ENCODE results near the gene HOXA4.

The HOXA4 gene

GRCh38 chr7:27137640-27138315 is 7.2 kb upstream of the HOXA4 start:
- H3K79me2 ChIP-seq (ENCODE audit: insufficient read depth, low read length), result no peaks in the 10 kb centered on the region
- no peaks in the 10 kb centered on the region for H3K36me3 ChIP-seq (ENCODE audit: low read length)
- no peaks in the 10 kb centered on the region for H4K20me1 ChIP-seq (ENCODE audit: low read depth, low read length)
- no peak overlapping the region for H2AFZ ChIP-seq (ENCODE audit: low read depth, low read length, severe bottlenecking)
- no peak overlapping the region for H3K4me3 ChIP-seq (ENCODE audit: insufficient read depth, low read length, poor library complexity, severe bottlenecking)
- H3K27me3 ChIP-seq (ENCODE audit: low read length), result no peaks in the 10 kb centered on the region
- TF ChIP-seq EZH2phosphoT487 (conservative IDR thresholded peaks at IDR 0.05; ENCODE audit: low read length) (no peak), CTCF (IDR thresholded peaks at IDR 0.05; ENCODE audit: insufficient read depth, low read length, poor library complexity, severe bottlenecking) (no peak)
- no peak overlapping the region for H3K9ac ChIP-seq (ENCODE audit: low read length)
- H3F3A ChIP-seq (ENCODE audit: insufficient read depth), result no peaks in the 10 kb centered on the region; the same call in 1 of the 2 replicates
- no peak overlapping the region for H3K4me2 ChIP-seq (ENCODE audit: low read depth, low read length, poor library complexity, severe bottlenecking)
- H3K27ac ChIP-seq (ENCODE audit: low read depth, low read length), result no peak overlapping the region
- H3K9me3 ChIP-seq (ENCODE audit: insufficient read depth, low read length), result no peaks in the 10 kb centered on the region
- H3K9me2 ChIP-seq (replicated peaks; ENCODE audit: insufficient read depth, low read length), result no peaks in the 10 kb centered on the region

- TF ChIP-seq CTCF (IDR thresholded peaks at IDR 0.05; ENCODE audit: insufficient read depth, low read length, poor library complexity, severe bottlenecking) (no peak), EZH2phosphoT487 (conservative IDR thresholded peaks at IDR 0.05; ENCODE audit: low read length) (no peak)
- H3K36me3 ChIP-seq (ENCODE audit: low read length), result no peaks in the 10 kb centered on the region
- no peak overlapping the region for H3K4me2 ChIP-seq (ENCODE audit: low read depth, low read length, poor library complexity, severe bottlenecking)
- H3K27me3 ChIP-seq (ENCODE audit: low read length), result no peaks in the 10 kb centered on the region
- H3K9me3 ChIP-seq (ENCODE audit: insufficient read depth, low read length), result no peaks in the 10 kb centered on the region
- no peak overlapping the region for H3K4me3 ChIP-seq (ENCODE audit: insufficient read depth, low read length, poor library complexity, severe bottlenecking)
- H3K9ac ChIP-seq (ENCODE audit: low read length), result no peak overlapping the region
- no peaks in the 10 kb centered on the region for H4K20me1 ChIP-seq (ENCODE audit: low read depth, low read length)
- H2AFZ ChIP-seq (ENCODE audit: low read depth, low read length, severe bottlenecking), result no peak overlapping the region
- no peaks in the 10 kb centered on the region for H3K9me2 ChIP-seq (replicated peaks; ENCODE audit: insufficient read depth, low read length)
- H3K79me2 ChIP-seq (ENCODE audit: insufficient read depth, low read length), result no peaks in the 10 kb centered on the region
- H3K27ac ChIP-seq (ENCODE audit: low read depth, low read length), result no peak overlapping the region
- H3F3A ChIP-seq (ENCODE audit: insufficient read depth), result peaks cover 7% of the 10 kb centered on the region; the same call in 1 of the 2 replicates
Observed at GRCh38 chr7:27134392-27134791, 3.8 kb upstream of the HOXA4 start.

GRCh38 chr7:27133409-27134231 is 3.1 kb upstream of the HOXA4 start:
- Histone ChIP-seq H4K20me1 (ENCODE audit: low read depth, low read length) (no peaks in the 10 kb centered on the region), H3K9me2 (replicated peaks; ENCODE audit: insufficient read depth, low read length) (no peaks in the 10 kb centered on the region), H3K9ac (ENCODE audit: low read length) (no peak overlapping the region), H3K36me3 (ENCODE audit: low read length) (no peaks in the 10 kb centered on the region), H3F3A (ENCODE audit: insufficient read depth) (peaks cover 7% of the 10 kb centered on the region; the same call in 1 of the 2 replicates), H2AFZ (ENCODE audit: low read depth, low read length, severe bottlenecking) (no peak overlapping the region), H3K27ac (ENCODE audit: low read depth, low read length) (no peak overlapping the region), H3K79me2 (ENCODE audit: insufficient read depth, low read length) (no peaks in the 10 kb centered on the region), H3K4me2 (ENCODE audit: low read depth, low read length, poor library complexity, severe bottlenecking) (no peak overlapping the region), H3K27me3 (ENCODE audit: low read length) (no peaks in the 10 kb centered on the region), H3K4me3 (ENCODE audit: insufficient read depth, low read length, poor library complexity, severe bottlenecking) (no peak overlapping the region), H3K9me3 (ENCODE audit: insufficient read depth, low read length) (no peaks in the 10 kb centered on the region)
- TF ChIP-seq CTCF (IDR thresholded peaks at IDR 0.05; ENCODE audit: insufficient read depth, low read length, poor library complexity, severe bottlenecking), result no peak
- no peak for TF ChIP-seq EZH2phosphoT487 (conservative IDR thresholded peaks at IDR 0.05; ENCODE audit: low read length)

Measured in SU-DHL-6 (cell line).